T-helper 9 cell (primary cell): ENCODE data around the gene GPR158.

Source experiments
- DNase-seq: peaks from one replicate; pipeline ENCODE4 v3.0.0-alpha.2; 2020

GPR158 gene

GRCh38 chr10:25604591-25604990 lies 429.8 kb downstream of the GPR158 start:
- no peak for DNase-seq

- DNase-seq, result no peak
Observed at GRCh38 chr10:25614652-25615051, 439.9 kb downstream of the GPR158 start.

GRCh38 chr10:25615926-25616325 lies 441.1 kb downstream of the GPR158 start:
- no peak for DNase-seq

GRCh38 chr10:25616903-25617592 lies 442.2 kb downstream of the GPR158 start:
- no peak for DNase-seq

- DNase-seq, result no peak
Observed at GRCh38 chr10:25627606-25628005, 452.8 kb downstream of the GPR158 start.

- no peak for DNase-seq
Observed at GRCh38 chr10:25629333-25629732, 454.5 kb downstream of the GPR158 start.

- no peak for DNase-seq
Observed at GRCh38 chr10:25631471-25631870, 456.7 kb downstream of the GPR158 start.

GRCh38 chr10:25632802-25633201 lies 458.0 kb downstream of the GPR158 start:
- no peak for DNase-seq

GRCh38 chr10:25633542-25633941 lies 458.7 kb downstream of the GPR158 start:
- DNase-seq, result no peak

GRCh38 chr10:25639646-25640045 lies 464.8 kb downstream of the GPR158 start:
- DNase-seq, result no peak

- no peak for DNase-seq
Observed at GRCh38 chr10:25641595-25641994, 466.8 kb downstream of the GPR158 start.

- no peak for DNase-seq
Observed at GRCh38 chr10:25642721-25643120, 467.9 kb downstream of the GPR158 start.

GRCh38 chr10:25646371-25646770 lies 471.6 kb downstream of the GPR158 start:
- no peak for DNase-seq

- no peak for DNase-seq
Observed at GRCh38 chr10:25651534-25651933, 476.7 kb downstream of the GPR158 start.
